ENCODE measurements around the gene ICA1.

Gene ICA1

GRCh38 chr7:8131694-8132605 lies 130.0 kb downstream of the ICA1 start:
- no peak for DNase-seq (ENCODE audit: low read depth in 2 of 2)

GRCh38 chr7:8130663-8131062 lies 131.3 kb downstream of the ICA1 start:
- no peak for DNase-seq (ENCODE audit: low read depth in 2 of 2)

GRCh38 chr7:8129318-8129659 lies 132.7 kb downstream of the ICA1 start:
- no peak for DNase-seq (ENCODE audit: low read depth in 2 of 2)

GRCh38 chr7:8128449-8129317 lies 133.3 kb downstream of the ICA1 start:
- no peak for DNase-seq (ENCODE audit: low read depth in 2 of 2)

GRCh38 chr7:8126601-8127167 lies 135.3 kb downstream of the ICA1 start:
- no peak for DNase-seq (ENCODE audit: low read depth in 2 of 2)

GRCh38 chr7:8125680-8126444 lies 136.1 kb downstream of the ICA1 start:
- no peak for DNase-seq (ENCODE audit: low read depth in 2 of 2)

- DNase-seq (ENCODE audit: low read depth in 2 of 2) = no peak
These were observed 140.7 kb downstream of the ICA1 start for GRCh38 chr7:8121243-8121642.

- no peak for DNase-seq (ENCODE audit: low read depth in 2 of 2)
These were observed 141.4 kb downstream of the ICA1 start for GRCh38 chr7:8120390-8121058.

GRCh38 chr7:8119262-8119661 lies 142.7 kb downstream of the ICA1 start:
- DNase-seq (ENCODE audit: low read depth in 2 of 2) = no peak

GRCh38 chr7:8117195-8117594 lies 144.8 kb downstream of the ICA1 start:
- no peak for DNase-seq (ENCODE audit: low read depth in 2 of 2)

GRCh38 chr7:8115547-8116402 lies 146.2 kb downstream of the ICA1 start:
- no peak for DNase-seq (ENCODE audit: low read depth in 2 of 2)

- no peak for DNase-seq (ENCODE audit: low read depth in 2 of 2)
These were observed 147.8 kb downstream of the ICA1 start for GRCh38 chr7:8114175-8114574.

GRCh38 chr7:8113184-8113583 lies 148.8 kb downstream of the ICA1 start:
- no peak for DNase-seq (ENCODE audit: low read depth in 2 of 2)

- DNase-seq (ENCODE audit: low read depth in 2 of 2) = no peak
These were observed 149.3 kb downstream of the ICA1 start for GRCh38 chr7:8112685-8113084.

GRCh38 chr7:8111282-8111960 lies 150.5 kb downstream of the ICA1 start:
- no peak for DNase-seq (ENCODE audit: low read depth in 2 of 2)

GRCh38 chr7:8109196-8110022 lies 152.6 kb downstream of the ICA1 start:
- peak; percentile 8 to 19 for DNase-seq (ENCODE audit: low read depth in 2 of 2)

GRCh38 chr7:8105449-8106095 lies 156.4 kb downstream of the ICA1 start:
- DNase-seq (ENCODE audit: low read depth in 2 of 2) = no peak

- DNase-seq (ENCODE audit: low read depth in 2 of 2) = no peak
These were observed 158.7 kb downstream of the ICA1 start for GRCh38 chr7:8103282-8103681.
